Fibroblast of upper back skin (primary cell): ENCODE results near the gene PPM1H.
"Not testable (repeated sequence)": the region's sequence is repeated elsewhere in the genome, so short reads cannot be mapped to it uniquely, and the experiment has no call there.

Experiments
- DNase-seq: peaks from one replicate; pipeline ENCODE4 v3.0.0-alpha.2; 2013

PPM1H gene

GRCh38 chr12:62761658-62762057 is 173.3 kb downstream of the PPM1H start:
- peak; percentile 87 for DNase-seq

GRCh38 chr12:62760779-62761178 is 174.2 kb downstream of the PPM1H start:
- no peak for DNase-seq

GRCh38 chr12:62760341-62760740 is 174.6 kb downstream of the PPM1H start:
- not testable (repeated sequence) for DNase-seq

GRCh38 chr12:62758216-62758615 is 176.7 kb downstream of the PPM1H start:
- DNase-seq: peak; percentile 64

GRCh38 chr12:62757048-62757447 is 177.9 kb downstream of the PPM1H start:
- DNase-seq: no peak

GRCh38 chr12:62754706-62755105 is 180.2 kb downstream of the PPM1H start:
- no peak for DNase-seq

- DNase-seq: no peak
Observed at GRCh38 chr12:62751810-62752155, 183.2 kb downstream of the PPM1H start.

GRCh38 chr12:62750941-62751809 is 183.8 kb downstream of the PPM1H start:
- DNase-seq: no peak

GRCh38 chr12:62749586-62749985 is 185.4 kb downstream of the PPM1H start:
- DNase-seq: no peak

GRCh38 chr12:62748941-62749468 is 185.9 kb downstream of the PPM1H start:
- DNase-seq: no peak

- peak; percentile 66 for DNase-seq
Observed at GRCh38 chr12:62744551-62744950, 190.4 kb downstream of the PPM1H start.

- no peak for DNase-seq
Observed at GRCh38 chr12:62739266-62740015, 195.5 kb downstream of the PPM1H start.

GRCh38 chr12:62738616-62739015 is 196.3 kb downstream of the PPM1H start:
- no peak for DNase-seq

GRCh38 chr12:62738105-62738504 is 196.8 kb downstream of the PPM1H start:
- DNase-seq: peak; percentile 56

GRCh38 chr12:62737615-62738014 is 197.3 kb downstream of the PPM1H start:
- no peak for DNase-seq

- no peak for DNase-seq
Observed at GRCh38 chr12:62737188-62737587, 197.8 kb downstream of the PPM1H start.

- no peak for DNase-seq
Observed at GRCh38 chr12:62736596-62736995, 198.4 kb downstream of the PPM1H start.

GRCh38 chr12:62732861-62733427 is 202.0 kb downstream of the PPM1H start:
- peak; percentile 87 for DNase-seq

- DNase-seq: peak; percentile 84
Observed at GRCh38 chr12:62731055-62731820, 203.7 kb downstream of the PPM1H start.

- peak; percentile 99 for DNase-seq
Observed at GRCh38 chr12:62730649-62731048, 204.3 kb downstream of the PPM1H start.

GRCh38 chr12:62729579-62730544 is 205.1 kb downstream of the PPM1H start:
- DNase-seq: peak; percentile 89

- DNase-seq: no peak
Observed at GRCh38 chr12:62728741-62729140, 206.2 kb downstream of the PPM1H start.
